GM19467 (cell line): ENCODE results near the gene P2RX4.
"Not testable (repeated sequence)": the region's sequence is repeated elsewhere in the genome, so short reads cannot be mapped to it uniquely, and the experiment has no call there.

ENCODE experiments used
- ATAC-seq: cut with Tn5 transposase; IDR thresholded peaks from one replicate; pipeline ENCODE4 v1.9.1; 2021; ENCODE audit warnings: mild to moderate bottlenecking, moderate library complexity; ENCODE audit not compliant: unreplicated experiment

The P2RX4 gene

GRCh38 chr12:121188227-121188626 lies 21.7 kb upstream of the P2RX4 start:
- ATAC-seq: no peak

- ATAC-seq: no peak
Observed at GRCh38 chr12:121189131-121189530, 20.8 kb upstream of the P2RX4 start.

DNA sequence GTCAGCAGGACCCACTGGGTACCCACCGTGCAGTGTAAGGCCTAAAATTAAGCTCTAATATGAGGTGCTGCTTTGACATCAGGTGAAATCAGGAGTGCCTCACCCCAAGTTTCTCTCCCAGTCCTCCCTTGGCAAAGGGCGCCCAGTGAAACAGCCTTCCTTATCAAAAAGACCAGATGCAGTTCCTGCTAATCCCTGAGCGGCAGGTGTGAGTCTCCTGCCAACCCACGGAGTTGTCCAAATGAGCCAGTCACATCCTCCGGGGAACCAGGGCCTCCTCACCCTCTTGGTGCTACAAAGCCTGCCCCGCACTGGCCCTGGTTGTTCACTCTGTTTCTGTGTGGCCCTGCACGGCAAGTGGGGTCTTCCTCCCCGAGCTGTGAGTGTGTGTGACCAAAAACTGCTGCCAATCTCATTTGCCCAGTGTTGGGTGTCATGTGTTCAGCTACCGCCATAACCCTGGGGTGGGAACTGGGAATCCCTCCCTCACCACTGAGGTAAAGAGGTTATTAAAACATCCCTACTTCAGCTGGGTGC lies 20.2 kb upstream of the P2RX4 start:
- ATAC-seq: no peak

DNA sequence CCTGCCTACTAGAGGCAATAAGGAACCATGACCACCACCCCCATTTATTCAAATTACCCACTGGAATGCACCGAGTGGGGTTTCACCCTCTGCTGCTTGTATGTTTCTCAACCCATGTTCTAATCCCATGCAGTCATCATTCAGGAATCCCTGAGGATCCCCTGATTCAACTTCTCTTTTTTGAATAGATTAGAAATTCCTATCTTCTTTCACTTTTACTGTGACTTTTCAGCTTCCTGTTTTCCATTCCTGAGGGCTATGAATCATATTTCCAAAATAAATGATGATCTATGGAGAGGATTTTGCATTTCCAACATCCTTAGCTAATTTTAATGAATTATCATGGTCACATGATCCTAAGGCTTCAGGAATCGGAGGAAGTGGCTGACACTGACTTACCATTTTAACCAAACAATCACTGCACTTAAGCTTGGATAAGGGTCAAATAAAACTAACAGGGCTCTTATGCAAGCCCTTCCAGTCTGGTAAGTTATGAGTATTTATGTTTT lies 19.4 kb upstream of the P2RX4 start:
- no peak for ATAC-seq

DNA sequence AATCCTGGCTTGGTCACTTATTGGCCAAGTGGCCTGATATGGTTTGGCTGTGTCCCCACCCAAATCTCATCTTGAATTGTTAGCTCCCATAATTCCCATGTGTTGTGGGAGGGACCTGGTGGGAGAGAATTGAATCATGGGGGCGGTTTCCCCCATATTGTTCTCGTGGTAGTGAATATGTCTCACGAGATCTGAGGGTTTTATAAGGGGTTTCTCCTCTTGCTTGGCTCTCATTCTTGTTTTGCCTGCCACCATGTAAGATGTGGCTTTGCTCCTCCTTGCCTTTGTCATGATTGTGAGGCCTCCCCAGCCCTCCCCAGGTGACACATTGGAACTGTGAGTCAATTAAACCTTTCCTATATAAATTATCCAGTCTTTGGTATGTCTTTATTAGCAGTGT lies 18.8 kb upstream of the P2RX4 start:
- ATAC-seq: no peak

- ATAC-seq: no peak
Observed at GRCh38 chr12:121196902-121197301, 13.0 kb upstream of the P2RX4 start.

DNA sequence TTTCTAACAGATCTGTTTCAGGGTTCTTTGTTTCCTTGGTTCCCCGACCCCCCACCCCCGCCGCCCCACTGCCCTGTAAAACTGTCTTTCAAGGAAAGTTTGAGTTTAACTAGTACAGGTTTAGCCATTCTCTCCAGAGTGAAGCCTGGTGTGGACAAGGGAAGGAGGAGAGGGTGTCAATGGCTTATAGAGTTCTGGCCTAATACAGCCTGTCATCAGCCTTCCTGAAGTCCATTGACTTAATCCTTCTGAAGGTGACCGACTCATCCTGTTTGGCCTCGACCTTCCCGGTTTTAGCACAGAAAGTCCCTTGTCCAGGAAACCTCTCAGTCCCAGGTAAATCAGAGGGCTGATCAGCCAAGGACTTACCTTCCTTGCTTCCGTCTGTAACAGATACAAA lies 11.0 kb upstream of the P2RX4 start:
- no peak for ATAC-seq

- ATAC-seq: not testable (repeated sequence)
Observed at GRCh38 chr12:121201140-121201539, 8.8 kb upstream of the P2RX4 start.

- ATAC-seq: no peak
Observed at GRCh38 chr12:121202407-121203355, 7.2 kb upstream of the P2RX4 start.

DNA sequence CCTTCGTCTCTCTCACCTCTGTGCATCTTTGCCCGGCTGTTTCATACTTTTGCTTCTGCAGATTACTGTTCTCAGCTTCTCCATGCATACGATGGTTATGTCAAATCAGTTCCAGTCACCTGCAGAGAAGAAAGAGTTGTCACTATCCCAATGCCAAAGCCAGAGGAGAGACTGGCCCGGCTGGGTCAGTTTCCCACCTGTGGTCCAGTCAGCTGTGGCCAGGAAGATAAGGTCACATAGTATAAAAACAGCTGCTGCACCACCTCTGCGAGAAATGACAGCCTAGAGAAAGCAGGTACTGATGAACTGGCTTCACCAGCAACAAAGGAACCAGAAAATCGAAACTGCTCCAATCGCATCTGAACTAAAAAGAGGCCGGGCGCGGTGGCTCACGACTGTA lies 6.4 kb upstream of the P2RX4 start:
- no peak for ATAC-seq

GRCh38 chr12:121205491-121205890 lies 4.4 kb upstream of the P2RX4 start:
- no peak for ATAC-seq

DNA sequence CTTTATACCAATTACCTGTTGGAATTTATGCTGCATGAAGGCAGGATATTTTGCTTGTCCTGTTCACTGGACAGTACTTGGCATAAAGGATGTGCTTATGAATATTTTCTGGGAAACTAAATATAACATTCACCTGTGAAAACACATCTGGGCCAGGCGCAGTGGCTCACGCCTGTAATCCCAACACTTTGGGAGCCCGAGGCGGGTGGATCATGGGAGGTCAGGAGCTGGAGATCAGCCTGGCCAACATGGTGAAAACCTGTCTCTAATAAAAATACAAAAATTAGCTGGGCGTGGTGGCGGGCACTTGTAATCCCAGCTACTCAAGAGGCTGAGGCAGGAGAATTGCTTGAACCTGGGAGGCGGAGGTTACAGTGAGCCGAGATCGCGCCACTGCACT lies 1.4 kb upstream of the P2RX4 start:
- not testable (repeated sequence) for ATAC-seq

GRCh38 chr12:121209221-121209620 lies 708 bp upstream of the P2RX4 start:
- no peak for ATAC-seq

DNA sequence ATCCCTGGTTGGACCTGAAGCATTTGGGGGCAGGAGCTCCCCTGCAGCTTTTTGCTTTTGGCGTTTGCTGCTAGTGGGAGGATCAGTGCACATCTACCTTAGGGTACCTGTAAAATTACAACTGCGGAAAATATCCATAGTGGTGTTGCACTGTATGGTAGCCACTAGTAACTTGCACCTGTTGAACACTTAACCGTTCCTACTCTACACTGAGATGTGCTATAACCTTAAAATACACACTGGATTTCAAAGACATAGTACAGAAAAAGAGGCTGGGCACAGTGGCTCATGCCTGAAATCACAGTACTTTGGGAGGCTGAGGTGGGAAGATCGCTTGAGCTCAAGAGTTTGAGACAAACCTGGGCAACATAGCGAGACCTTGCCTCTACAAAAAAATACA lies 2.9 kb downstream of the P2RX4 start:
- ATAC-seq: no peak

DNA sequence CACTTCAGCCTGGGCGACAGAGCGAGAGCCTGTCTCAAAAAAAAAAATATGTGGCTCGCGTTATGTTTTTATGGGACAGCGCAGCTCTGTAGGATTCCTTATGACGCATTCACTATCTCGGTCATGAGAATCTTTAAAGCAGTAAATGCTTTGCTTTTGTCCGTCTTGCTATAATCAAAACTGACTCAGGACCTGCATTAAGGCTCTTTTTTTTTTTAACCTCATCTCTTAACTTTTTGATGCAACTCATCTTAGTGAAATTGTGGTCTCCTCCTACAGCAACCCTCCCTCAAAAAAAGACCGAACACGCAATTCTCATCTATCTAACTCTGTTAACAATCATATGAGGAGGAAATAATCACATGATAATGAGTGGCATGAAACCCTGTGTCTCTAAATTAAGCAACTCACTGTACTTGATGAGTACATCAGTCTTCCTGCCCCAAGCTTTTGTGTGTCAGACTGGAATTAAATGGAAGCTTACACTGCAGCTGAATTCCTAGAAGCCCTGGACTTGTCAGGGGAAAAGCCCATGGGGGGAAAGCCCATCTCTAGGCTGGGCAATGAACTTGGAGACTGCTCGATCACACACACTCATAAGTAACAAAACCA lies 4.3 kb downstream of the P2RX4 start:
- no peak for ATAC-seq

GRCh38 chr12:121214855-121215745 lies 5.2 kb downstream of the P2RX4 start:
- no peak for ATAC-seq

GRCh38 chr12:121216102-121216501 lies 6.2 kb downstream of the P2RX4 start:
- no peak for ATAC-seq

GRCh38 chr12:121217063-121217462 lies 7.1 kb downstream of the P2RX4 start:
- ATAC-seq: no peak

DNA sequence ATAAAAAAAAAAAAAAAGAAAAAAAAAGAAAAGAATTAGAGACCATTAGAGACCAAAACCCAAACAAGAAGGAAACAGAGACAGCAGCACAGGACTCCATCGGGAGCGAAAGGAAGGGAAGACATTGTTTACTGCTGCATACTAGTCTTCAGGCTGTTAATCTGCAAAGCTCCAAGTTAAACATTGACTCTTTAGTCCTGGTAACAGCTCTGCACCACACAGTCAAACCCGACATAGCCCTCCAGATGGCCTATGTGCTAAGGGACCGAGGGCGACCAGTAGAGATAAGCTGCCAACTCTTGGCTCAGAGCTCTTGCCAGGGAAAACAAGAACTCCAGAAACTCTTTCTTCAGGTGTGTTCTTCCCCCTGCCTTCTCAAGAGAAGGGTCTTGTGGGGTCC lies 7.8 kb downstream of the P2RX4 start:
- no peak for ATAC-seq

- no peak for ATAC-seq
Observed at GRCh38 chr12:121218588-121219352, 8.8 kb downstream of the P2RX4 start.
